GM06990 (cell line): ENCODE results near the gene SFN.
A peak's percentile ranks its signal among the peaks of the same experiment; 100 is the strongest.

ENCODE experiments used
- DNase-seq: peaks from one replicate; pipeline ENCODE4 v3.0.0-alpha.2; 2011; ENCODE audit not compliant: insufficient read length; ENCODE audit errors: extremely low read depth
- H3K27me3 ChIP-seq: replicated peaks from 2 replicates; pipeline ENCODE4 v1.6.0; 2011; ENCODE audit warnings: low read length; ENCODE audit not compliant: control insufficient read depth, insufficient read depth
- H3K36me3 ChIP-seq: 2 replicates; pipeline ENCODE4 v1.5.1; 2011; ENCODE audit warnings: low read length; ENCODE audit not compliant: control insufficient read depth, insufficient read depth
- H3K4me3 ChIP-seq: replicated peaks from 2 replicates; pipeline ENCODE4 v1.5.1; 2011; ENCODE audit warnings: low read depth, mild to moderate bottlenecking, control low read depth, low read length
- TF ChIP-seq, protein P1 (sequence below): IDR thresholded peaks from 2 replicates; pipeline ENCODE4 v1.5.1; 2011; ENCODE audit warnings: low read length, control low read depth, mild to moderate bottlenecking, inconsistent platforms; ENCODE audit not compliant: insufficient read depth, poor library complexity, severe bottlenecking

SFN gene

GRCh38 chr1:26857473-26858060, 5.4 kb upstream of the SFN start:
- Histone ChIP-seq H3K4me3 (no peak overlapping the region), H3K36me3 (peaks cover 31% of the 10 kb centered on the region), H3K27me3 (no peaks in the 10 kb centered on the region)
- no peak for DNase-seq
- TF ChIP-seq, protein P1, sequence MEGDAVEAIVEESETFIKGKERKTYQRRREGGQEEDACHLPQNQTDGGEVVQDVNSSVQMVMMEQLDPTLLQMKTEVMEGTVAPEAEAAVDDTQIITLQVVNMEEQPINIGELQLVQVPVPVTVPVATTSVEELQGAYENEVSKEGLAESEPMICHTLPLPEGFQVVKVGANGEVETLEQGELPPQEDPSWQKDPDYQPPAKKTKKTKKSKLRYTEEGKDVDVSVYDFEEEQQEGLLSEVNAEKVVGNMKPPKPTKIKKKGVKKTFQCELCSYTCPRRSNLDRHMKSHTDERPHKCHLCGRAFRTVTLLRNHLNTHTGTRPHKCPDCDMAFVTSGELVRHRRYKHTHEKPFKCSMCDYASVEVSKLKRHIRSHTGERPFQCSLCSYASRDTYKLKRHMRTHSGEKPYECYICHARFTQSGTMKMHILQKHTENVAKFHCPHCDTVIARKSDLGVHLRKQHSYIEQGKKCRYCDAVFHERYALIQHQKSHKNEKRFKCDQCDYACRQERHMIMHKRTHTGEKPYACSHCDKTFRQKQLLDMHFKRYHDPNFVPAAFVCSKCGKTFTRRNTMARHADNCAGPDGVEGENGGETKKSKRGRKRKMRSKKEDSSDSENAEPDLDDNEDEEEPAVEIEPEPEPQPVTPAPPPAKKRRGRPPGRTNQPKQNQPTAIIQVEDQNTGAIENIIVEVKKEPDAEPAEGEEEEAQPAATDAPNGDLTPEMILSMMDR = no peak

- H3K4me3 ChIP-seq = no peak overlapping the region
- DNase-seq = no peak
- no peaks in the 10 kb centered on the region for H3K27me3 ChIP-seq
- TF ChIP-seq, protein P1 = no peak
- peaks cover 27% of the 10 kb centered on the region for H3K36me3 ChIP-seq
Observed at GRCh38 chr1:26858160-26858559, 4.8 kb upstream of the SFN start.

- no peak for DNase-seq
- TF ChIP-seq, protein P1 = no peak
- Histone ChIP-seq H3K27me3 (no peaks in the 10 kb centered on the region), H3K36me3 (peaks cover 19% of the 10 kb centered on the region), H3K4me3 (no peak overlapping the region)
Observed at GRCh38 chr1:26858891-26859640, 3.9 kb upstream of the SFN start.

- TF ChIP-seq, protein P1 = peak; percentile 10
- no peak for DNase-seq
- Histone ChIP-seq H3K36me3 (peaks cover 5% of the 10 kb centered on the region), H3K4me3 (no peak overlapping the region), H3K27me3 (no peaks in the 10 kb centered on the region)
Observed at GRCh38 chr1:26861286-26861701, 1.7 kb upstream of the SFN start.

GRCh38 chr1:26861889-26862378, 1.0 kb upstream of the SFN start:
- peaks cover 5% of the 10 kb centered on the region for H3K36me3 ChIP-seq
- no peak overlapping the region for H3K4me3 ChIP-seq
- TF ChIP-seq, protein P1 = no peak
- no peak for DNase-seq
- no peaks in the 10 kb centered on the region for H3K27me3 ChIP-seq
